ENCODE data around the gene MMP2. TPM values are rescaled to one million over a fixed set of nuclear protein-coding genes. Genes with fewer than 3 reads are reported as not detected.

Gene MMP2
- polyA plus RNA-seq, 3 donors = 294 to 319 (median 305) TPM

DNA sequence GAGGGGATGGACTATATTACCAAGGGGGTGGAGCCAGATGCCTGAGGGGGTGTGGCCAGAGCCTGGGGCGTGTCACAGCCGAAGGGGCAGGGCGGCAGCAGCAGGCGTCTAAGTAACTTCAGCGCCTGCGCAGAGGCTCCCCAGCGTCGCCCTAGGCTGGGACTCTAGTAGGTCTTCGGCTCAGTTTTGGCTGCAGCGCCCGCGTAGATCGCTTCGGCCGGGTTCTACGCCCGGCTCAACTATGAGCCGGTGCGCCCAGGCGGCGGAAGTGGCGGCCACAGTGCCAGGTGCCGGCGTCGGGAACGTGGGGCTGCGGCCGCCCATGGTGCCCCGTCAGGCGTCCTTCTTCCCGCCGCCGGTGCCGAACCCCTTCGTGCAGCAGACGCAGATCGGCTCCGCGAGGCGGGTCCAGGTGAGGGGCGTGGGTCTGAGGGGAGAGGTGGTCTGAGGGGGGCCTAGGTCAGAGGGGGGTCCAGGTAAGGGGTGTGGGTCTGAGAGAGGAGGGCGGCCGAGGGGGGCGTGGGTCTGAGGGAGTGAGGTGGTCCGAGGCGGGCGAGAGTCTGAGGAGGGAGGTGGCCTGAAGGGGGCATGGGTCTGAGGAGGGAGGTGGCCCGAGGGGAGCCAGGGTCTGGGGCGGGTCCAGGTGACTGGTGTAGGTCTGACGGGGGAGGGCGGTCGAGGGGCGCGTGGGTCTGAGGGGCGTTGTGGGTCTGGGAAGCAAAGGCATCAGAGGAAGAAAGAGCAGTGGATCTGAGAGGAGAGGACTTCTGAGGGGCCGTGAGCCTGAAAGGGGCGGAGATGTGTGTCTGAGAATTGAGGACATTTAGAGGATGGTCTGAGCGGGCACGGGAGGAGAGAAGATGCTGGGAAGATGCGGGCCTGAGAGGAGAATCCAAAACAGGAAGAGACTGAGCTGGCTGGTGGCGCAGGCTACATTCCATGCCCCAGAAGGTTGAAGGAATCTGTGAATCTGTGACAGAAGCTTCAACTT lies 30.2 kb downstream of the MMP2 start, which contains the start of gene LPCAT2:
LPCAT2 (plus strand) TSS at position 132 of the 991 bp plus-strand sequence; CDS start at position 242, 110 bp downstream.
- no peak for DNase-seq (ENCODE audit: low read depth in 3 of 3, low spot score in 2 of 3)

GRCh38 chr16:55510185-55510805 lies 31.3 kb downstream of the MMP2 start:
- no peak for DNase-seq (ENCODE audit: low read depth in 3 of 3, low spot score in 2 of 3)

GRCh38 chr16:55512941-55513340 lies 33.9 kb downstream of the MMP2 start:
- DNase-seq (ENCODE audit: low read depth in 3 of 3, low spot score in 2 of 3) = no peak

- no peak for DNase-seq (ENCODE audit: low read depth in 3 of 3, low spot score in 2 of 3)
Observed at GRCh38 chr16:55513616-55514015, 34.6 kb downstream of the MMP2 start.

- DNase-seq (ENCODE audit: low read depth in 3 of 3, low spot score in 2 of 3) = no peak
Observed at GRCh38 chr16:55515111-55515510, 36.1 kb downstream of the MMP2 start.

DNA sequence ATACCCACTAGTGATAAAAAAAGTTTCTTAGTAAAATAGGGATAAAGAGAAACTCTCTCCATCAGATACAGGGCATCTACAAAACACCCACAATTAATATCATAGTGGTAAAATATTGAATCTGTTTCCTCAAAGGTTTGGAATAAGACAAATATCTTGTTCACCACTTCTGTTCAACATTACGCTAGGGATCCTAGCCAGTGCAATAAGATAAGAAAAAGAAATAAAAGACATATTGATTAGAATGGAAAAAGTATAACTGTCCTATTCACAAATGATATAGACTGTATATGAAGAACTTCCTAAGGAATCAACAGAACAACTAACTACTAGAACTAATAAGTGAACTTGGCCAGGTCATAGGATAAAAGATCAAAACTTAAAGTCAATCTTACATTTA lies 42.8 kb downstream of the MMP2 start:
- DNase-seq (ENCODE audit: low read depth in 3 of 3, low spot score in 2 of 3) = no peak

GRCh38 chr16:55526441-55526840 lies 47.4 kb downstream of the MMP2 start:
- no peak for DNase-seq (ENCODE audit: low read depth in 3 of 3, low spot score in 2 of 3)

GRCh38 chr16:55527885-55528284 lies 48.9 kb downstream of the MMP2 start:
- DNase-seq (ENCODE audit: low read depth in 3 of 3, low spot score in 2 of 3) = no peak

DNA sequence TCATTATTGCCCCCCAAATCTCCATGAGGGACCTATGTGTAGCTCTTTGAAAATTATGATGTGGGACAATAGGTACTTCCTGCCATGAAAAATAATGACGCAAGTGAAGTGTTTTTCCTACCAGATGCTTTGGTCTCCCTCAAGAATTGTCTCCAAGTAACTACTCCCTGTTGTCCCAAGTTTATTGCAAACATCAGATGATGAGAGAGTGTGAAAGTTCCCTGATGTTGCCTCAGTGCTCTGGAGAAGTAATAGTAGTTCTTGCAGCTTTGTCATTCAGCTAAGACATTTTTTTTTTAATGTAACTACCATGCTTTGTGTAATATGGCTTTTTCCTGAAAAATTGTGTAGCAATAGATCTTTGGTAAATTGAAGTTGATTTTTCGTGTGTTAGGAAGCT lies 50.0 kb downstream of the MMP2 start:
- no peak for DNase-seq (ENCODE audit: low read depth in 3 of 3, low spot score in 2 of 3)

DNA sequence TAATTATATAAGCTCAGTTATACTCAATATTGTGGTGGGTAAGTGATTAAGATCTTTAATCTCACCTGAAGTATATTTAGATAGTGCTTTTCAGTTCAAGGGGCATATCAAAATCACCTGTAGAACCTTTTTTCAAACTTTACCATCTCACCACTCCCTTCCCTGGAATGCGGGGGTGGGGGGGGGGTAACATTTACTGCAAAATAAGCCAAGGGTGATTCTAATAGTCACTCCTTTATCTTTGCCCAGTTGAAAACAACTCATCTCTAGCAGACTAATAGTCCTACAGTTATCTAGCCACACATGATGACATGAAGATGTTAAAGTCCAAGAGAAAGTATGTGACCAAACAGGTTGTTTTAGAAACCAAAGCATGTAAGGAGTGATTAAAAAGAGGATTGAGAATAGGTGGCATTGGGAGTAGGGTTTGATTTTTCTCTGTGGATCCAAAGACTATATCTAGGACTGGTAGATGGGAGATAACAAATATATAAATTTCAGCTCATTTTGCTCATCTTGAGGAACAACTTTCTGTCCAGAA lies 51.4 kb downstream of the MMP2 start:
- no peak for DNase-seq (ENCODE audit: low read depth in 3 of 3, low spot score in 2 of 3)

- DNase-seq (ENCODE audit: low read depth in 3 of 3, low spot score in 2 of 3) = no peak
Observed at GRCh38 chr16:55532227-55532626, 53.2 kb downstream of the MMP2 start.

DNA sequence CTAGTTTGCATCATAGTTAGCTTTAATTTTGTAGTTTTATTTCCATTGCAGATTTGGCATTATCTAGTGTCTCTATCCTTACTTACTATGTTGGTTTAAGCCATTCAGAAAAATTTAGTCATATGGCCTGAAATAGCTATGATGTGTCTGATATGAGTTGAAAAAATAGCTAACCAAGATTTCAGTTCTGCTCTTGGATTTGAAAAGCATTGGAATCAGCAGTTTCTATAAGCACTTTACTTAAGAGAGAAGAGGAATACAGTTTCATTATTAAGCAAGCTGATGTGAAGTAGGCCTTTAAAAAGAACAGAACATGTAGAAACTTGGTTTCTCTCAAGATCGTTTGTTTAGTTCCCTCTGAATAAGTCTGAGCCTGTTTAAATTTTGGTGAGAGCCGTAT lies 55.8 kb downstream of the MMP2 start:
- DNase-seq (ENCODE audit: low read depth in 3 of 3, low spot score in 2 of 3) = no peak

DNA sequence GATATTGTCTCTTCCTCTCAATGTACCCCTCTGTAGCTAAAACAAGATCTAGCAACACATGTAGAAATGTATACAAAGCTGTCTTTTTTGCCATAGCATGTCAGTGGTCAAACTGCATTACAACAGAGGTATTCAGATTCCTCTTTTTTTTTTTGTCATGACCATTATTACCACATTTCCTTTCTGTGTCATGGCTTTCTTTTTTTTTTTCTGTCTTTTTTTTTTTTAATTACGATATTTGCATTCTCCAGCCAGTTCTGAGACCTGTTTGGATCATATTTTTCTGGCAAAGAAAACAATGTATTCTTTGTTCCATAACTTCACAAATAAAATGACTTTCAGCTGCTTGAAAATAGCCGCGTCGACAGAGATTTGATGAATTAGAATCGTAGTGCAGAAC lies 60.1 kb downstream of the MMP2 start:
- no peak for DNase-seq (ENCODE audit: low read depth in 3 of 3, low spot score in 2 of 3)

- no peak for DNase-seq (ENCODE audit: low read depth in 3 of 3, low spot score in 2 of 3)
Observed at GRCh38 chr16:55539488-55539887, 60.5 kb downstream of the MMP2 start.

DNA sequence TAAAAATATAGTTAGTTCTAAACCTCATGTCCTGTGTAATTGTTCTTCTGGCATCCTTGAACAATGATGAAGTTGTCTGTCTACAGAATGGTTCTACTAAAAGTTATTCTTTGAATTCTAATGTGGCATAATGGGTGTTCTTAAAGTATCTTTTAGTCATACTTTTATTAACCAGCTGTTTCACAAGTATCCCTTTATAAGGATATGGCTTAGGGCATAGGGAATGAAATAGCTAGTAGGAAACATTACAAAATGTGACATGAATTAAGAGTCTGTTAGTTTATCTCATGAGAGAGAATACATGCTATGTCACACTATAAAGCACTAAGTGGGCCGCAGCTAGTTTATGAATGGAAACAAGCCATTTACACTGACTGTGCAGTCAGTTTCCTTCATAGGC lies 61.2 kb downstream of the MMP2 start:
- DNase-seq (ENCODE audit: low read depth in 3 of 3, low spot score in 2 of 3) = no peak

GRCh38 chr16:55542459-55543082 lies 63.6 kb downstream of the MMP2 start:
- no peak for DNase-seq (ENCODE audit: low read depth in 3 of 3, low spot score in 2 of 3)

DNA sequence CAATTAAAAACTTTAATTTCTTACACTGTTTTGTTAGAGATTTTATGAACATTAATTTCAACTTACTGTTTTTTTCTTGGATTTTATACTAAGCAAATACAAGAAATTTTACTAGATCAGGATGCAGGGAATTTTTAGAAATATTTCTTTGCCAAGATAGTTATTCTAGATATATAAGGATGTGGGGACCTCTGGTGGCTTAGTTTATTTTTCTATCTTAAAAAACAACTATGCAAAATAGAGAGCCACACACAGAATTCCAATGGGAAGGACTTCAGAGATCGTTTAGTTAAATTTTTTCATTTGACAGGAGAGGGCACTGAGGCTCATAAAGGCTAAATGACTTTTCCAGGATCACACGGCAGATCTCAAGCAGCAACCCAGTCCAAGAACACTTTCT lies 64.5 kb downstream of the MMP2 start:
- DNase-seq (ENCODE audit: low read depth in 3 of 3, low spot score in 2 of 3) = peak in 1 of 3 donors; percentile 18

GRCh38 chr16:55552621-55553020 lies 73.6 kb downstream of the MMP2 start:
- no peak for DNase-seq (ENCODE audit: low read depth in 3 of 3, low spot score in 2 of 3)

GRCh38 chr16:55555436-55555835 lies 76.4 kb downstream of the MMP2 start:
- no peak for DNase-seq (ENCODE audit: low read depth in 3 of 3, low spot score in 2 of 3)
